Measurements from ENCODE around the gene SUV39H1. TPM values are rescaled to one million over a fixed set of nuclear protein-coding genes. Genes with fewer than 3 reads are reported as not detected.
"Not testable (repeated sequence)": the region's sequence is repeated elsewhere in the genome, so short reads cannot be mapped to it uniquely, and the experiment has no call there.

Gene SUV39H1, protein sequence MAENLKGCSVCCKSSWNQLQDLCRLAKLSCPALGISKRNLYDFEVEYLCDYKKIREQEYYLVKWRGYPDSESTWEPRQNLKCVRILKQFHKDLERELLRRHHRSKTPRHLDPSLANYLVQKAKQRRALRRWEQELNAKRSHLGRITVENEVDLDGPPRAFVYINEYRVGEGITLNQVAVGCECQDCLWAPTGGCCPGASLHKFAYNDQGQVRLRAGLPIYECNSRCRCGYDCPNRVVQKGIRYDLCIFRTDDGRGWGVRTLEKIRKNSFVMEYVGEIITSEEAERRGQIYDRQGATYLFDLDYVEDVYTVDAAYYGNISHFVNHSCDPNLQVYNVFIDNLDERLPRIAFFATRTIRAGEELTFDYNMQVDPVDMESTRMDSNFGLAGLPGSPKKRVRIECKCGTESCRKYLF
- 10 to 100 TPM in 3 of 6 donors, 1 to 10 TPM in 3; 6.6 to 13.3 (median 10.1) TPM for polyA plus RNA-seq (ENCODE audit: low read depth in 6 of 6)

DNA sequence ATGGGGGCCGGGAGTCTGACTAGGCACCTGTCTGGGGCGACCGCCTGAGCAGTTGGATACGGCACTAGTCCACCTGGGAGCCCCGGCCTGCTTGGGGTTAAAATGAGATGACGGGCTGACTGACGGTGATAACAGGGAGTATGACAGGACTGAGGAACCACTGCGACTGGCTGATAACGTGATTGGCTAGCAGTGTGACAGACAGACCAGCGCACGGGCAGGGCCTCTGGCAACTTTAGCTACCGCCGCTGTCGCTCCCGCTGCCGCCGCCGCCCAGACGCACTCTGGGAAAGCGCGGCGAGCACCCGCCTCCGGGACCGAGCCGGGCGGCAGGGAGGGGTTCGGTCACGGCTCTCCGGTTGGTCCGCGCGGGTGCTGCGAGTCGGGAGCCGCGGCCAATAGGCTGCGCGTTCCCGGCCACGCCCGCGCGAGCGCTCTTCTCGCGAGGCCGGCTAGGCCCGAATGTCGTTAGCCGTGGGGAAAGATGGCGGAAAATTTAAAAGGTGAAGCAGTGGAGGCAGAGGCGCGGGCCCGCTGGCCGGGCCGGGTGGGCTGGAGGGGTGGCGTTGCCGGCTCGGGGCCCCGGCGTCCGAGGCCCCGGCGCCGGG, at the start of gene SUV39H1:
Gene SUV39H1 (plus strand): TSS at position 434 of the 608 bp plus-strand sequence. CDS start 51 bp downstream, at position 485.
- no peaks in the 10 kb centered on the region for H3K27me3 Mint-ChIP-seq
- H3K27ac Mint-ChIP-seq, result peak within 1 kb of the TSS; percentile 71 to 98 (median 90)
- peak within 1 kb of the TSS; percentile 79 to 95 (median 90) for H3K4me3 Mint-ChIP-seq
- H3K36me3 Mint-ChIP-seq, result peaks cover 6 to 14% of the 10 kb centered on the region in 2 donors
- peaks cover 15 to 21% (median 16%) of the 10 kb centered on the region in 3 donors for H3K4me1 Mint-ChIP-seq
- ATAC-seq (ENCODE audit: low read depth in 2 of 2) (peak; percentile 92 to 93), DNase-seq (peak; percentile 83)
- peaks cover 0 to 8% (median 0%) of the 10 kb centered on the region in 7 donors for H3K9me3 Mint-ChIP-seq

DNA sequence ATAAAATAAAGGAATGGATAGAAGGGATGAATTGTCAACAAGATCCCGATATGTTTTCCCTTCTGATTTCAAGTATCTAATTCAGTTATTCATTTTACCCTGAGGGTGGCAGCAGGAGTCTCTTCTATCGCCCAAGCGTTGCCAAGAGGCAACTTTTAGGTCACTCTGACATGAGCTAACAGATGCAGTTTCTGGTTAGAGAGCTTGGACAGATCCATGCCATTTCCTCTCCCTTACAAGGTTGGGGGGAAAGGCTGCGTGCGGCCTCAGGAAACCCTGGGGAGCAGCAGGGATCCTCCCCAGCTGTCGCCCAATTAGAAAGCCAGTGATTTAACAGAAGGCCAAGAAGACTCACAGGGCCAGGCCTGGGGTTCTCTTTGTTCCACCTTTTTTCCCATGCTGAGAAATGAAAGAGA, 48.2 kb upstream of the SUV39H1 start:
- no peak overlapping the region for H3K27ac Mint-ChIP-seq
- H3K4me1 Mint-ChIP-seq, result no peaks in the 10 kb centered on the region
- H3K4me3 Mint-ChIP-seq, result no peak overlapping the region
- H3K27me3 Mint-ChIP-seq, result no peaks in the 10 kb centered on the region
- ATAC-seq (ENCODE audit: low read depth in 2 of 2) (peak; percentile 75 to 79), DNase-seq (peak; percentile 27)
- H3K9me3 Mint-ChIP-seq, result peaks cover 0 to 2% (median 0%) of the 10 kb centered on the region in 7 donors
- H3K36me3 Mint-ChIP-seq, result no peaks in the 10 kb centered on the region

DNA sequence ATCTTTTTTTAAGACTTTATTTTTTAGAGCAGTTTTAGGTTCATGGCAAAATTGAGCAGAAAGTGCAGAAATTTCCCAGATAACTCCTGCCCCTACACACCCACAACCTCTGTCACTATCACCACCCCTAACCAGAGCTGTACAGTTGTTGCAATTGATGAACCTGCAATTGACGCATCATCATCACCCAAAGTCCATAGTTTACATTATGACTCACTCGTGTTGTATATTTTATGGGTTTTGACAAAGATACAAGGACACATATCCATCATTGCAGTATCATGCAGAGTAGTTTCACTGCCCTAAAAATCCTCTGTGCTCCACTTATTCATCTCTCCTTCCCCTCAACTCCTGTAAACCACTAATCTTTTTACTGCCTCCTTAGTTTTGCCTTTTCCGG, 47.4 kb upstream of the SUV39H1 start:
- no peak overlapping the region for H3K4me3 Mint-ChIP-seq
- peaks cover 0 to 2% (median 0%) of the 10 kb centered on the region in 7 donors for H3K9me3 Mint-ChIP-seq
- no peak for DNase-seq
- no peaks in the 10 kb centered on the region for H3K36me3 Mint-ChIP-seq
- peak overlapping the region in 1 of 6 donors; percentile 10 for H3K27ac Mint-ChIP-seq
- H3K4me1 Mint-ChIP-seq, result no peaks in the 10 kb centered on the region
- peaks cover 0 to 6% (median 4%) of the 10 kb centered on the region in 3 donors for H3K27me3 Mint-ChIP-seq
- ATAC-seq (ENCODE audit: low read depth in 2 of 2), result no peak

DNA sequence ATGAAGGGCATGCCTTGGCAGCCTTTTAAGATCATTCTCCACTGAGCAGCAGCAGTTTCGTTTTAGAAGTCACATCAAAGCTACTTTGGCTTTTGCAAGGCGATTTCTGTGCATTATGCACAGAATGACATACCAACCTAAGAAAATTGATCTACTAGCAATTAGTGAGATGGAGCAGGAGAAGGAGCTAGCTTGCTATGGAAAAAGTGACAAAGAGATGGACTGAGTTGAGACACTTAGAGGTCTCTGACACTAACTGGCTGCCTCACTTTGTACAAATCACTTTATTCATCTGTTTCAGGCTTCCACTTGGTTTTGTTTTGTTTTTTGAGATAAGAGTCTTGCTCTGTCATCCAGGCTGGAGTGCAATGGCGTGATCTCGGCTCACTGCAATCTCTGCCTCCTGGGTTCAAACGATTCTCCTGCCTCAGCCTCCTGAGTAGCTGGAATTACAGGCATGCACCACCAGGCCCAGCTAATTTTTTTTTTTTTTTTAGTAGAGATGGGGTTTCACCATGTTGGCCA, 44.4 kb upstream of the SUV39H1 start:
- not testable (repeated sequence) for DNase-seq; H3K27ac Mint-ChIP-seq; H3K36me3 Mint-ChIP-seq; H3K4me1 Mint-ChIP-seq; H3K9me3 Mint-ChIP-seq; ATAC-seq (ENCODE audit: low read depth in 2 of 2); H3K4me3 Mint-ChIP-seq
- H3K27me3 Mint-ChIP-seq, result peaks cover 0 to 17% (median 6%) of the 10 kb centered on the region in 3 donors

DNA sequence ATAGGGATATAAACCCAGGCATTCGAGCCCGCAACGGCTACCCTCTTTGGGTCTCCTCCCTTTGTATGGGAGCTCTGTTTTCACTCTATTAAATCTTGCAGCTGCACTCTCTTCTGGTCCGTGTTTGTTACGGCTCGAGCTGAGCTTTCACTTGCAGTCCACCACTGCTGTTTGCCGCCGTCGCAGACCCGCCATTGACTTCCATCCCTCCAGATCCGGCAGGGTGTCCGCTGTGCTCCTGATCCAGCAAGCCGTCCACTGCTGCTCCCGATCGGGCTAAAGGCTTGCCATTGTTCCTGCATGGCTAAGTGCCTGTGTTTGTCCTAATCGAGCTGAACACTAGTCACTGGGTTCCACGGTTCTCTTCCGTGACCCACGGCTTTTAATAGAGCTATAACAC, 41.8 kb upstream of the SUV39H1 start:
- H3K4me1 Mint-ChIP-seq, H3K9me3 Mint-ChIP-seq: not testable (repeated sequence)

DNA sequence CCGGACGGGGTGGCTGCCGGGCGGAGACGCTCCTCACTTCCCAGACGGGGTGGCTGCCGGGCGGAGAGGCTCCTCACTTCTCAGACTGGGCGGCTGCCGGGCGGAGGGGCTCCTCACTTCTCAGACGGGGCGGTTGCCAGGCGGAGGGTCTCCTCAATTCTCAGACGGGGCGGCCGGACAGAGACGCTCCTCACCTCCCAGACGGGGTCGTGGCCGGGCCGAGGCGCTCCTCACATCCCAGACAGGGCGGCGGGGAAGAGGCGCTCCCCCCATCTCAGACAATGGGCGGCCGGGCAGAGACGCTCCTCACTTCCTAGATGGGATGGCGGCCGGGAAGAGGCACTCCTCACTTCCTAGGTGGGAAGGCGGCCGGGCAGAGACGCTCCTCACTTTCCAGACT, 36.8 kb upstream of the SUV39H1 start:
- not testable (repeated sequence) for H3K4me1 Mint-ChIP-seq; H3K4me3 Mint-ChIP-seq; H3K9me3 Mint-ChIP-seq; H3K27ac Mint-ChIP-seq; ATAC-seq (ENCODE audit: low read depth in 2 of 2); H3K27me3 Mint-ChIP-seq; DNase-seq; H3K36me3 Mint-ChIP-seq

More for the DNA sequence above, 41.8 kb upstream of the SUV39H1 start:
- ATAC-seq (ENCODE audit: low read depth in 2 of 2); H3K27ac Mint-ChIP-seq; H3K36me3 Mint-ChIP-seq; DNase-seq; H3K4me3 Mint-ChIP-seq: not testable (repeated sequence)
- peaks cover 0 to 17% (median 6%) of the 10 kb centered on the region in 3 donors for H3K27me3 Mint-ChIP-seq

DNA sequence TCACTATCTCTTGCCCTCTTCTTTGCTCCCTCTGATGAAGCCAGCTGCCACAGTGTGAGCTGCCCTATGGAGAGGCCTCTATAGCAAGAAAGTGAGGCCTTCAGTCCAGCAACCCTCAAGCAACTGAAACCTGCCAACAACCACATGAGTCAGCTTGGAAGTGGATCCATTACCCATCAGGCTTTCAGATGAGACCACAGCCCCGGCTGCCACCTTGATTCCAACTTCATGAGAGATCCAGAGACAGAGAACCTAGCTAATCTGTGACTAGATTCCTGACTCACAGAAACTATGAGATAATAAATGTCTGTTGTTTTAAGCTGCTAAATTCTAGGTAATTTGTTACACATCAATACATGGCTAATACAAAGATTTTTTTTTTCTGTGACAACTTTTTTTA, 33.3 kb upstream of the SUV39H1 start:
- Mint-ChIP-seq H3K36me3 (no peaks in the 10 kb centered on the region), H3K4me1 (peaks cover 0 to 5% (median 3%) of the 10 kb centered on the region in 3 donors), H3K27ac (no peak overlapping the region), H3K27me3 (no peaks in the 10 kb centered on the region), H3K4me3 (no peak overlapping the region), H3K9me3 (peaks cover 0 to 4% (median 0%) of the 10 kb centered on the region in 7 donors)
- DNase-seq, result no peak
- no peak for ATAC-seq (ENCODE audit: low read depth in 2 of 2)

DNA sequence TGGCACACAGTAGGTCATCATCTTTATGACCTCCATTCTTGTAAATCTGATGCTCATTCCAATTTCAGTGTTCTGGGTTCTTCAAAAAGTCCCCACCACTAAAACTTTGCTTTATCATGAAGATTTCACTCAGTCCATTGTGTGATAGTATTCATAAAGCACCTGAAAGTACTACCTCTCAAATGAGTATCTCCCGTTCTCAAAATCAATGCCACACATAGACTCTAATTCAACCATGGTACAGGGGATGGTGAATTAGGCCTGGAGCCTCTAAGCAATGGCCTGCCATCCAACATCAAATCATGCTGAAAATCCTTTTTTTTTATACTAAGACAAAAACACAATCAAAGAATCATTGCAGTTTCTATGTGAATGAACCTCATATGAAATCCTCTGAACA, 32.4 kb upstream of the SUV39H1 start:
- Mint-ChIP-seq H3K36me3 (no peaks in the 10 kb centered on the region), H3K4me3 (no peak overlapping the region), H3K27ac (no peak overlapping the region), H3K4me1 (peaks cover 0 to 5% (median 3%) of the 10 kb centered on the region in 3 donors), H3K9me3 (peaks cover 0 to 4% (median 0%) of the 10 kb centered on the region in 7 donors), H3K27me3 (no peaks in the 10 kb centered on the region)
- DNase-seq (no peak), ATAC-seq (ENCODE audit: low read depth in 2 of 2) (no peak)

DNA sequence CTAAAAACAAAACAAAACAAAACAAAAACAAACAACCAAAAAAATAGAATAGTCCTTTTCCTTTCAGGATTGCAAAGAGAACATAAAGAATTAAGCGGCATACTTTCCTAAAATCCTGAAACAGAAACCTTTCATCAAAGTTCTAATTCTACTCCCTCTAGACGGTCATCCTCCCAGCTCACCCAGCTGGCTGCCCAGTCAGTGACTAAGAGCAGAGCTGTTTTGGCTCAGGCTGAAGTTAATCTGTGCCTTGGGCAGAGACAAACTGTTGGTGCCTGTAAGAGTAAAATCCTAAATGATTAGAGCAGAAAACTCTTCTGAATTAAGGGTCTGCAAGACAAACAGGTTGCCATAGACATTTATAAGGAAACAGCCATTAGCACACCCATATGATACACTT, 30.5 kb upstream of the SUV39H1 start:
- H3K9me3 Mint-ChIP-seq, result peaks cover 0 to 4% (median 0%) of the 10 kb centered on the region in 7 donors
- no peak for DNase-seq
- no peak overlapping the region for H3K4me3 Mint-ChIP-seq
- ATAC-seq (ENCODE audit: low read depth in 2 of 2), result no peak
- H3K27me3 Mint-ChIP-seq, result no peaks in the 10 kb centered on the region
- no peaks in the 10 kb centered on the region for H3K36me3 Mint-ChIP-seq
- peaks cover 0 to 3% (median 3%) of the 10 kb centered on the region in 3 donors for H3K4me1 Mint-ChIP-seq
- no peak overlapping the region for H3K27ac Mint-ChIP-seq

DNA sequence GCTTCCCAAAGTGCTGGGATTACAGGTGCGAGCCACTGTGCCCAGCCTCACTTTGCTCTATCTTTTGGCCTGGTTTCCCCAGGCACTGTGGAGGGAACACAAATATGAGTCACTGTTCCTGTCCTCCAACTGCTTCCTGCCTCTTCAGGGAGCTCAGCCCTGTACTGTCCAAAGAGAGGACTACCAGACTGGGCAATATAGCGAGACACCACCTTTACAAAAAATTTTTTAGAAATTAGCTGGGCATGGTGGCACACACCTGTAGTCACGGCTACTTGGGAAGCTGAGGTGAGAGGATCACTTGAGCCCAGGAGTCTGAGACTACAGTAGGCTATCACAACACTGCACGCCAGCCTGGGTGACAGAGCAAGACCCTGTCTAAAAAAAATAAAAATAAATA, 29.9 kb upstream of the SUV39H1 start:
- DNase-seq, result no peak
- no peaks in the 10 kb centered on the region for H3K36me3 Mint-ChIP-seq
- no peaks in the 10 kb centered on the region for H3K9me3 Mint-ChIP-seq
- ATAC-seq (ENCODE audit: low read depth in 2 of 2), result no peak
- no peak overlapping the region for H3K27ac Mint-ChIP-seq
- H3K4me1 Mint-ChIP-seq, result no peaks in the 10 kb centered on the region
- no peaks in the 10 kb centered on the region for H3K27me3 Mint-ChIP-seq
- no peak overlapping the region for H3K4me3 Mint-ChIP-seq

DNA sequence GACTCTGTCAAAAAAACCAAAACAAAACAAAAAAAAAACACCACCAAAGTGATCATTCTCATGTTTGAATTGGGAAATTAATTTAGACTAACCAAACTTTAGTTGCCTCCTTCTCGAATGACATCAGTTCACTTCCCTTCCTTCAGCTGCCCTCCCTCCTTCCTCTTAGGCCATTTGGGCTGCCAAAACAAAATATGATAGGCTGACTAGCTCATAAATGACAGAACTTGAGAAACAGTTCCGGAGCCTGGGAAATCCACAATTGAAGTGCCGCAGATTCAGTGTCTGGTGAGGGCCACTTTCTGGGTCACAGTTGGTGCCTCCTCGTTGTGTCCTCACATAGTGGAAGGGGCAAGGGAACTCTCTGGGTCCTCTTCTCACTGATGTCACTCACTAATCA, 29.0 kb upstream of the SUV39H1 start:
- ATAC-seq (ENCODE audit: low read depth in 2 of 2) (no peak), DNase-seq (no peak)
- Mint-ChIP-seq H3K27me3 (no peaks in the 10 kb centered on the region), H3K36me3 (no peaks in the 10 kb centered on the region), H3K27ac (no peak overlapping the region), H3K9me3 (peaks cover 0 to 1% (median 0%) of the 10 kb centered on the region in 7 donors), H3K4me3 (no peak overlapping the region), H3K4me1 (no peaks in the 10 kb centered on the region)

DNA sequence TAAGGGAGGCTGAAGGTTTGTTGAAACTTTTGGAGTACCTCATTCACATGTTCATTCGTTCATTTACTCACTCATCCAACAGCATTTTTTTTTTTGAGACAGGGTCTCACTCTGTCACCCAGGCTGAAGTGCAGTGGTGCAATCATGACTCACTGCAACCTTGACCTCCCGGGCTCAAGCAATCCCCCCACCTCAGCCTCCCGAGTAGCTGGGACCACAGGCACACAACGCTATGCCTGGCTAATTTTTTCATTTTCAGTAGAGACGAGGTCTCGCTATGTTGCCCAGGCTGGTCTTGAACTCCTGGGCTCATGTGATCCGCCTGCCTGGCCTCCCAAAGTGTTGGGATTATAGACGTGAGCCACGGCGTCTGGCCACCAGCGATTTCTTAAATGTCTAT, 28.3 kb upstream of the SUV39H1 start:
- DNase-seq; H3K4me1 Mint-ChIP-seq; ATAC-seq (ENCODE audit: low read depth in 2 of 2); H3K27me3 Mint-ChIP-seq; H3K4me3 Mint-ChIP-seq; H3K9me3 Mint-ChIP-seq; H3K27ac Mint-ChIP-seq; H3K36me3 Mint-ChIP-seq: not testable (repeated sequence)

DNA sequence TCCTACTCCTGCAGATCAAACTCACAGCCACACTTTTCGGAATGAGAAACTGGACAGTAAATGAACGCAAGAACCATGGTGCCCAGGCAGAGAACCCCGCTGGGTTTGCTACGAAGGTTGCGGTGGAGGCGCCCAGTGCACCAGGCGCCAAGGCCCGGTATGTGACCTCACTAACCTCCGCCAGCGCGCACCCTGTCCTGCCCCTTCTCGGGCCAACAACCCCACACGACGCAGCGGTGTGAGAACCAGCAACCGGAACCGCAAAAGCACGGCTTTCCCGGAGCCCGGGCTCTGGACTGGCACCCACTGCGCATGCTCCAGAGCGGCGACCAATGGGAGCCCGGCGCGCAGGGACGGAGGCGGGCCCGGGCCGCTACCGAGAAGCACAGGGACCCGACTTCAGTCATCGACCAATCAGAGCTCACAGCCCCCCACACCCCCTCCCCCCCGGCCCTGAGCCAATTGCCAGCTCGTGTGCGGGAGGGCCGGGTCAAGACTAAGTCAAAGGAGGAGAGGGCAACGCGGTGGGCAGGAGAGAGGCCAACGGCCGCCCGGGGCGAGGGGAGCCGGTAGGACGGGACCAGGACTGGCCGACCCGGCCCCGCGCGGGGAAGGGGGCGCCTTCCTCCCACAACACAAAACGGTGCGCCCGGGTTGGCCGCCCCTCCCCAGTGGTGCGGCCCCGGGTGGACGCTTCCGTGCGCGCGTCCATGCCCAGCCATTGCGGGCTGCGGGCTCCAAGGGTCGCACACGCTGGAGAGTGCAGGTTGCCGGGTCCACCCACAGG, 20.2 kb upstream of the SUV39H1 start:
- Mint-ChIP-seq H3K27me3 (no peaks in the 10 kb centered on the region), H3K4me3 (peak overlapping the region; percentile 83 to 96 (median 95)), H3K36me3 (no peaks in the 10 kb centered on the region), H3K9me3 (peaks cover 0 to 1% (median 0%) of the 10 kb centered on the region in 7 donors), H3K4me1 (peaks cover 10 to 33% (median 20%) of the 10 kb centered on the region in 3 donors), H3K27ac (peak overlapping the region; percentile 80 to 98 (median 94))
- DNase-seq, result peak; percentile 86
- peak; percentile 91 for ATAC-seq (ENCODE audit: low read depth in 2 of 2)
